HG02763 (cell line): ENCODE measurements around the gene MAP1LC3B2.

Source experiments
- ATAC-seq: cut with Tn5 transposase; IDR thresholded peaks from one replicate; pipeline ENCODE4 v1.9.1; 2021; ENCODE audit warnings: mild to moderate bottlenecking, moderate library complexity; ENCODE audit not compliant: unreplicated experiment

MAP1LC3B2 gene

DNA sequence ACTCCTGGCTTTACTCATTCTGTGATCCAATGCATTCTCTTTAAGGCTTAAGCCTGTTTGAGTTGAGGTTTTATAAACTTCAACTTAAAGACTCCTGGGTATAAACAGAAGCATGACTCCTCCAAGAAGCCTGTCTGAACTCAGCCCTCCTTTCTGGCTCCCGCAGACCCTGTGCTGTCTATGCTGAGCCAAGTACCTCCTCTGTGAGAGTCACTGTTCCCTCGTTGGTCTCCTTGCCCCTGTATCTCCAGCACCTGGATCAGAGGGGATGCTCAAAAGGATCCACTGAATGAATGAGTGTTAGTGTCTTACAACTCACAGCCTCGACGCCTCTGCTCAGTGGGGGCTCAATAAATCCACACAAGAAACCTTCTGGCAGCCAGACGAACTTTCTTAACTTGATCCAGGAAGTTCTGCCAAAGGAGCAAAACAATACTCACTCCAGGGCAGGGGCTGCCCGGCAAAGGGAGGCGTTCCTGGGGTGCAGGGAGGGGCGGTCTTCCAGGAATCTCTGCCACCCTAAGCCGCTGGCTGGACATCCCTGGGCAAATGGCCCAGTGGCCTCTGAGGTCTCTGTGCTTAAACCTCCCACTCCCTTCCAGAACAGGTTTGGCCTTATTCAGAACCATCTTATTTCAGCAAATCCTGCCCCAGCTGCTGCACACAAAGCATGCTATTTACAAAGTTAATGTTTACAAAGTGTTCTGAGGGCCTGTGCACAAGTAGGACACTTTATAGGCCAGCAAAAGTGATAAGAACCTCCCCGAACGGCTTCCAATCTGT lies 32.9 kb downstream of the MAP1LC3B2 start:
- ATAC-seq, result no peak

DNA sequence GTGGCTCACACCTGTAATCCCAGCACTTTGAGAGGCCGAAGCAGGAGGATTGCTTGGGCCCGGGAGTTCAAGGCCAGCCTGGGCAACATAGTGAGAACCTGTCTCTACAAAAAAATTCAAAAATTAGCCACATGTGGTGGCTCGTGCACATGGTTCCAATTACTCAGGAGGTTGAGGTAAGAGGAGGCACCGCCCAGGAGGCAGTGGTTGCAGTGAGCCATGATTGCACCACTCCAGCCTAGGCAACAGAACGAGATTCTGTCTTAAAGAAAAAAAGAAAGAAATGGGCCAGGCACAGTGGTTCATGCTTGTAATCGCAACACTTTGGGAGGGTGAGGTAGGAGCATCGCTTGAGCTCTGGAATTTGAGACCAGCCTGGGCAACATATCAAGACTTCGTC lies 33.5 kb downstream of the MAP1LC3B2 start:
- no peak for ATAC-seq

DNA sequence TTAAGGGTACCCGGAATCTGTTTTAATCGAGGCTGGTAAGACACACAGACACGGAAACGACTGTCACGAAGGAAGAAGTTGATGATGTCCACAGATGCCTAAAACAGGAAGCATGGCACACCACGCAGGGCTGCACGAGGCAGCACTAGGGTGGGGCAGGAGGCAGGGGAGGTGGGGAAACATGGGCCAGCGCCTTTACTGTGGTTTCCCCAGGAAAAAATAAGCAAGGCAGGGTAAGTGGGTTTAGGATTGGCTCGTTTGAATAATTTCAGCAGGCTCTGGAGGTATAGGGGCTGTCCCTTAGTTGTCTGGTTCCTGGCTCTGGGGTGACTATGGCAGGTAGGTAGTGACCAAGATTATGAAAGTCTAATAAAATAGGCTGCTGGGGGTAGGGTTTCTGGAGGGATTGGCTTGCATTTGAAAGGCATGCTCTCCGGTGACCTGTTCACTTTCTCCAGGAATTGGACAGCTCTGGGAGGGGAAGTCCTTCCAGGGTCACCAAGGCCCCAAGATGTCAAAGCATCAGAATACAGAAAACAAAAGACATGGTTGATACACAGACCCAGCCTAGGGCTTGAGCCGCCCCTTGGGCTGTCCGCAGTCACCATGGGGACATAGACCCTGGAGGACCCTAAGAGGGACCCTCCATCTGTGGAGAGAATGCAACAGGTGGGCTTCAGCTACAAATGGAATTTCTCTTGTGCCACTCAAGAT lies 35.3 kb downstream of the MAP1LC3B2 start:
- ATAC-seq, result no peak

DNA sequence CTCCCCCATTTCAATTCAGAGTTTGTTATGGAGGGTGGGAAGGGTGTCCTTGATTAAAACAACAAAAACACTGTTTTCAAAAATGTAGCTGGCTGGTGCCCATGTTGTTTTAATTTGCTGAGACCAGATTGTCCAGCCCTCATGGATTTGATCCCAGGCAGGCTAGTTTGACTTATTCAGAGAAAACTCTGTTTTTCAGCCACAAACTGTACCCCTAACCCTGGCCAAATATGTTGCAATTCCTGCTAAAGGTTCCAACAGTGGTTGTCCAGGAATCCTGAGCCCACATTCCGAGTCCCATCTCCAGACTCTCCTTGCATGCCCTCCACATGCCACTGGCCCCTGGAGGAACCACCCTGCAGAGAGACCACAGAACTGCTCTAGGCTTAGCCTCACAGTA lies 36.0 kb downstream of the MAP1LC3B2 start:
- ATAC-seq, result no peak

DNA sequence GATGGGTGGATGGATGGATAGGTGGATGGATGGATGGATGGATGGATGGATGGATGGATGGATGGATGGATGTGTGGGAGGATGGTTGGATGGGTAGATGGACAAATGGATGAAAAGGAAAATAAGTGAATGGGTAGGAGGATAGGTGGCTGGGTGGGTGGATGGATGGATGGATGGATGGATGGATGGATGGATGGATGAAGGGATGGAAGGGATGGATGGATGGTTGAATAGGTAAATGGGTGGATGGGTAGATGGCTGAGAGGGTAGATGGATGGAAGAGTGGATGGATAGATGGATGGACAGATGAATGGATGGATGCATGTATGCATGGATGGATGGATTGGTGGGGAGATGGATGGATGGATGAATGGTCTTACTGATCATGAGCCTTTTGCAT lies 36.5 kb downstream of the MAP1LC3B2 start:
- ATAC-seq, result no peak

- ATAC-seq, result no peak
Measured at GRCh38 chr12:116597886-116598285, 38.7 kb downstream of the MAP1LC3B2 start.

DNA sequence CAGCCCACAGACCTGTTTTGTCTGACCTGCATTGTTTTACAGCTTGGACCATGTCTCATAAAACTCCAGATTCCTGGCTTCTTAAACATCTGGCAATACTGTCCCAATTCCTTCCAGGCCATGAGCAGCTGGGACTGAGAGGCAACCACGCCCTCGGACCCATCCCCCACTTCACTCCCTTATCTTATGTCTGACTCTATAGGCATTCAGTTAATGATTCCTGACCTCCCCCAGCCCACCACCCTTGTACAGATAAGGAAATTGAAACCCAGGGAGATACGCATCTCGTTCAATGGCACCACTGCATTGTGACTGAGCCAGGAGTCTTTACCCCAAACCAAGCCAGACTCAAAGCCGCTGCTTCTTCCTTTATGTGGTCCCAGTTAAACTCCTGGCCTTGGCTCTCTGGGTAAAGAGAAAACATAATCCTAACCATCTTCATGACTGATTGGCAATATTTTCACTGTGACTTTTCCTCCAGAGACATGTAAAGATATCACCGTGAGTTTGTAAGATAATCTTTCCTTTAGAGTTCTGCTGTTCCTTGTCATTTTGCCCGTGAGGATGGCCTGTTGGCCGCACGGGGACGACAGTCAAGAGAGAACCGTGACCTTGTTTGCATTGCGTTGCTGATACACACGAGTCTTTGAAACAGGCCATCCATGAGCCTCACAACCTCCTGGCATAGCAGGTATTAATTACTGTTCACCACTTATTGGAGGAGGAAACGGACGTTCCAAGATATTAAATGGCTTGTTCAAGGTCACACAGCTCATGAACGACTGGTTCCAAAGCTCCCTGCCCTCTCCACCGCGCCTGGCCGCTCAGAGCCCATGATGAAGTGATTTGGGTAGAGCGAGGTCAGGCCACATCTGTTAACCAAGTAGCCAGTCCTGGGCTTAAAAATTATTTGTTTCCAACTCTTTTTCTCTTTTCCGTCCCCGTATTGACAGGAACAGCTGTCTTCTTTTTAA lies 39.4 kb downstream of the MAP1LC3B2 start:
- ATAC-seq, result no peak

GRCh38 chr12:116599285-116600136 lies 40.3 kb downstream of the MAP1LC3B2 start:
- no peak for ATAC-seq

DNA sequence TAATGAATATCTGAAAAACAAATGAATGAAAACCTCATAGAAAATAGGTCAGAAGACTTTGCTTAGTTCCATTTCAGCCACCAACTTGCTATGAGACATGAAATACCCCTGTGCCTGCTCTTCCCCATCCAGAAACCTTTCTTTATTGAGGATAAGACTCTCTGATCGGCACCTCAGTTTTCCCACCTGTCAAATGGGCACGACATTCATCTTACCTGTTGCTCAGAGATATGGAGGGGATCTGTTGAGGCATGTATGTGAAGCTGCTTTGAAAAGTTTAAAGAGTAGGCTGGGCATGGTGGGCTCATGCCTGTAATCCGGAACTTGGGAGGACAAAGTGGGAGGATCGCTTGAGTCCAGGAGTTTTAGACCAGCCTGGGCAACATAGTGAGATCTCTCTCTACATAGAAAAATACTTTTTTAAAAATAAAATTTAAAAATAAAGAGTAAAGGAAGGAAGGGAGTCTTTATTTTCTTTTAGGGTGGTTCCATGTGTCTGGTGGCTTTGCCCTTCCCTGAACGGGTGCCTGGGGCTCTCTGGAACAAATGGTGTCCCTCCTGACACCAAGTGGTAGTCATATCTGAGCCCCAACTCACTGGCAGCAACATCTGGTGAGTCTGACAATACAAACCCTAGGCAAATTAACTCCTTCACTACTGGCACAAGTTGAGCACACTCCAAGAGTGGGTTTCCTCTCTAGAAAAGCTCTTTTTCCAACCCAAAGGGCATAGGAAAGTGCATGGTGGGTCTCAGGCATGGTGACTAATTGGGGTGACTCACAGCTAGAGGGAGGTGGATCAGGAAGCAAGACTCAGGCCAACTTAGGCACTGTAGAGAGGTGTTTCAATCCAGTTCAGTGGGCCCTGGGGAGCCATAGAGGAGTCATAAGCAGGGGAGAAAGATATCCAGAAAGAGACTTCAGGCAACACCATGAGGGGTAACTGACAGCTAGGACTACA lies 42.1 kb downstream of the MAP1LC3B2 start:
- ATAC-seq, result no peak

DNA sequence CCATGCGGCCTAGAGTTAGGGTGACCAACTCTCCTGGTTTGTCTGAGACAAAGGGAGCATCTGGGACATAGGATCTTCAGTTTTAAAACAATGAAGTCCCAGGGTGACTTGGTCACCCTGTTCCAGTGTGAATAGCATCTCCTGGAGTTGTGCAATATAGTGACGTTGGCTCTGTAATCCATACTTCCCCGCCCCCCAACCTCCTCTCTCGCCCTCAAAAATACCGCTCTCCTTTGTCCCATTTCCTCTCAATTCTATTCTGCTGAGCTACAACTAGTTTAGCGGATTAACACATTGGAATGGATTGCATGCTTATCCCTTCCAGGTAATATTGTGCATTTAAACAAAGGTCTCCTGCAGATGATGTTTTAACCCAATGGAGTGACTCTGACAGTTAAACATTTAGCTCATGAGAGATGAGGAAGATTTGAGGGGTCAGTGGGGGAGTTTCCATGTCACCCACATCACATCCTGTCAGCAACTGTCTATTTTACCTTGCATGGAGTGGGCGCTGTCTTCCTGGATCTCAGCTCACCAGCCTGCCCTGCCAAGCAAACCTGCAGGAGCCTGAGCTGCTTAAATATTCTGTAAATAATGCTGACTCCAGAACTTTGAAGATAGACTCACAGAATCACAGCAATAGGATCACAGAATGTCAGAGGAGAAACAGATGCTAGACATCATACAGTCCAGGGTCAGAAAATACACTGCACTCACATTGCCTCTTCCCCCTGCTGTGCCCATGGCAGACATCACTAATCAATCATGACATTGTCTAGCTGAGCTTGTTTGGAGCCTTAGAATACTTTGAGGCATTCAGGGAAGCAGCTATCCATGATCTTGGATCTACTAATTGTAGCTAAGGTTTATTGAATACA lies 43.0 kb downstream of the MAP1LC3B2 start:
- ATAC-seq, result no peak

- ATAC-seq, result no peak
Measured at GRCh38 chr12:116603546-116604177, 44.5 kb downstream of the MAP1LC3B2 start.

DNA sequence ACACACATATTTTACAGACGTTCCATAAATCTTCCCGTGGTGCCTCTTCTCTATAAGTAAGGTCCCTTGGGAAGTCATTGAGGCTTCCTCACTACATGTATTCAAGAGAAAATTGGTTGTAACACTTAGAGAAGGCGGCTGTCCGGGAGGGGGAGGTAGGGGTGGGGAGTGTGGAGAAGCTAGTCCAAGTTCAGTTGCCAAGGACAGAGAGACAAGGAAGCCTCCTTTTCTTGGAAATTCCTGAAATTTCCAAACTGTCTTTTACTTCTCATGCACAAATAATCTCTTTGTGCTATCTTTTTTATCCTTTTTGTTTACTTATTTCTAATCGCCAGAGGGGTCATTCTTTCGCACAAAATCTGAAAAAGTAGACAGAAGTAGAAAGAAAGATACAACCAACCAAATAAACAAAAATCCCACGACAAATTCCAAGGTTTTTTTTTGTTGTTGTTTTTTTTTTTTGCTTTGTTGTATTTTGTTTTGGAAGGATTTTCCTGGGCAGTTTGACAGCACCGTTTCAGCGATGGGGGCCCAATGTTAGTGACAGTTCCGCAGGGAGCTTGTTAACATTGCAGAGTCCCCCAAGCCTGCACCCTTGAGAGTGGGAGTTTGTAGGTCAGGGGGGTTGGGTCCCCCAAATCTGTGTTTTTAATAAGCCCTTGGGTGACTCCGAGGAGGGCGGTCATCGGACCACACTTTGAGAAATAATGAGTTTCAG lies 45.2 kb downstream of the MAP1LC3B2 start:
- ATAC-seq, result no peak

DNA sequence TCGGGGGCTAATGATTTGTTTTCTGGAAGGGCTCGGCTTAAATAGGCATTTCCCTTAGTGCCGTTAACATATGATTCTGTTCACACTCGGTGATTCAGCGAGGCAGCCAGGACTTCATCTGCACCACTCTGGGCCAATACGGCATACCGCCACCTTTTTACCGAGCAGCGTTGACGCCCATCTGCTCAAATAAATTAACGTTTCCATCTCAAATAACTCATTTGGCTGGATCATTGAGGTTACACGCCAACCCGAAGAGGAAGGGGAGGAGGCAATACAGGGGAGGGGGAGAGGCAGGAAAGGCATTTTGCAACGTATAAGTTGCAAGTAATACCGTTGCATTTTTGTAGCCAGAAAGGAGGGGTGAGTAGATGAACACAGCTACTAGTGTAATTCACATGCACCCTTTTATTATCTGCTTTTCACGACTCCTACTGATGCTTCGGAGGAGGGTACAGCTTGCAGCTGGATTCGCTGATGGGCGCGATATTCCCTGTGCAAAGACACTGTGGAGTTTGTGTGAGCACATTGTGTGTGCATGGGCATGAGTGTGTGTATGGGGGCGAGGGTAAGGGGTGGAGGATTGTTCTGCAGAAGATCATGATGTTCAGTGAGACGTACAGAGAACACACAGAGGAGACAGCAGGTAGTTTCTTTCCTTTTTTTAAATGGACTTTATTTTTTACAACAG lies 45.9 kb downstream of the MAP1LC3B2 start:
- ATAC-seq, result no peak

DNA sequence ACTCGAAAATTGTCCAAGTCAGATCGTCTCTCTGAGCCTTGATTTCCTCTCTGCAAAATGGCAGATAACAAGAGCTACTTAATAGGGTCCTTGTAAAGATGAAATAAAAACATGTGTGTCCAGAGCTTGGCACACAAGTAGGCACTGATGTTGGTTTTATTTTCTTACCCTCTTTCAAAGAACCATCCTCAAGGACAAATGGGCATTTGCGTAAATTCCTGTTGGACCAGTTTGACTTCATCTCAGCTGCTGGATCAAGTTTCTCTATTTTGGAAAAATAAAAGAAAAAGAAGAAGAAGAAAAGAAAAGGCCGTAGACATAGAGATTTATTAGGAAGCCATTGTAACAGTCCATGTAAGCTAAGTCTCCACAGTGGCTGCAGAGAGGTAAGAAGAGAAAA lies 47.2 kb downstream of the MAP1LC3B2 start:
- ATAC-seq, result no peak

- no peak for ATAC-seq
Measured at GRCh38 chr12:116607039-116607438, 47.9 kb downstream of the MAP1LC3B2 start.

GRCh38 chr12:116609319-116610114 lies 50.3 kb downstream of the MAP1LC3B2 start:
- no peak for ATAC-seq
